ENCODE results near the gene NCOA6. TPM values are rescaled to one million over a fixed set of nuclear protein-coding genes. Genes with fewer than 3 reads are reported as not detected.

NCOA6 gene
- total and polyA plus RNA-seq, 2 donors (not counting 1 experiment from before 2014, with no cell fraction given): 16.0 to 31.9 TPM

DNA sequence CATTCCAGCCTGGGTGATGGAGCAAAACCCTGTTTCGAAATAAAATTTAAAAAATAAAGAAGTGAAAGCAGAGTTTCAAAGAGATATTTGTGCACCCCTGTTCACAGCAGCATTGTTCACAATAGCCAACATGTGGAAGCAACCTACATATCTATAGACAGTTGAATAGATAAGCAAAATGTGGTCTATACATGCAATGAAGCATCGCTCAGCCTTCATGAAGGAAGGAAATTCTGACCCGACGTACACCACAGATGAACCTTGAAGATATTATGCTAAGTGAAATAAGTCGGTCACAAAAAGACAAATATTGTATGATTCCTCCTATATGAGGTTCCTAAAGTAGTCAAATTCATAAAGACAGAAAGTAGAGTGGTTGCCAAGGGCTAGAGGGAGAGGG lies 6.5 kb upstream of the NCOA6 start:
- intact Hi-C loops (cut with micrococcal nuclease): loop anchor here (5.0 to 10.0 kb wide), 2 partner anchors 473 to 615 kb away; no protein-coding TSS in a partner anchor
- POLR2A ChIA-PET: no interaction called here
- no peaks in the 10 kb centered on the region for H3K9me3 Mint-ChIP-seq (ENCODE audit: insufficient read depth)
- no peak overlapping the region for H3K27ac ChIP-seq (ENCODE audit: low read length in 2 of 2)
- no peak for TF ChIP-seq EZH2 (IDR thresholded peaks at IDR 0.05; ENCODE audit: borderline replicate concordance, insufficient read depth, low read depth, low read length, poor library complexity, severe bottlenecking)
- TF ChIP-seq CTCF (IDR thresholded peaks at IDR 0.05): no peak
- no peaks in the 10 kb centered on the region for H3K36me3 ChIP-seq (replicated peaks in 1 of 2; ENCODE audit: control extremely low read depth in 1 of 2, control insufficient read depth in 1 of 2, extremely low read depth in 1 of 2, insufficient read depth in 2 of 2, low read length in 1 of 2)
- DNase-seq (no peak), ATAC-seq (ENCODE audit: low read depth) (no peak)
- no peaks in the 10 kb centered on the region for H3K9me3 ChIP-seq (ENCODE audit: control extremely low read depth in 1 of 3, control insufficient read depth in 2 of 3, insufficient read depth in 1 of 3, low read length in 2 of 3)
- no peak overlapping the region for H3K4me3 Mint-ChIP-seq
- H2AFZ ChIP-seq (ENCODE audit: insufficient read depth, low read depth, low read length, poor library complexity, severe bottlenecking): no peak overlapping the region
- no peaks in the 10 kb centered on the region for H4K20me1 ChIP-seq (ENCODE audit: control insufficient read depth, insufficient read depth, low read length, poor library complexity, severe bottlenecking)
- no peak overlapping the region for H3K9ac ChIP-seq (ENCODE audit: low read length)
- H3K27me3 Mint-ChIP-seq: peaks cover 20% of the 10 kb centered on the region
- H3K4me3 ChIP-seq (ENCODE audit: control extremely low read depth in 1 of 5, extremely low read depth in 1 of 5, insufficient read depth in 1 of 5, low read depth in 2 of 5, low read length in 4 of 5): no peak overlapping the region
- H3K4me1 Mint-ChIP-seq: peaks cover 1% of the 10 kb centered on the region
- CTCF ChIA-PET: interaction anchor here (1.1 to 2.5 kb wide), 3 partner anchors 128 to 377 kb away, joined by 3 to 19 read pairs (median 11); no protein-coding TSS in a partner anchor
- no peak overlapping the region for H3K27ac Mint-ChIP-seq
- H3K79me2 ChIP-seq (ENCODE audit: control insufficient read depth, insufficient read depth, low read length): no peaks in the 10 kb centered on the region
- 60% methylated on average over 3 of the region's 5 CpGs for WGBS (ENCODE audit: insufficient coverage)
- peaks cover 0 to 4% (median 0%) of the 10 kb centered on the region in 4 experiments for H3K27me3 ChIP-seq (replicated peaks in 1 of 4; ENCODE audit: control extremely low read depth in 1 of 4, control insufficient read depth in 3 of 4, insufficient read depth in 4 of 4, low read length in 3 of 4)
- H3K4me2 ChIP-seq (replicated peaks; ENCODE audit: low read depth, low read length, poor library complexity, severe bottlenecking): no peak overlapping the region
- H3K4me1 ChIP-seq (ENCODE audit: control insufficient read depth in 2 of 2, insufficient read depth in 2 of 2, low read length in 2 of 2): no peaks in the 10 kb centered on the region

DNA sequence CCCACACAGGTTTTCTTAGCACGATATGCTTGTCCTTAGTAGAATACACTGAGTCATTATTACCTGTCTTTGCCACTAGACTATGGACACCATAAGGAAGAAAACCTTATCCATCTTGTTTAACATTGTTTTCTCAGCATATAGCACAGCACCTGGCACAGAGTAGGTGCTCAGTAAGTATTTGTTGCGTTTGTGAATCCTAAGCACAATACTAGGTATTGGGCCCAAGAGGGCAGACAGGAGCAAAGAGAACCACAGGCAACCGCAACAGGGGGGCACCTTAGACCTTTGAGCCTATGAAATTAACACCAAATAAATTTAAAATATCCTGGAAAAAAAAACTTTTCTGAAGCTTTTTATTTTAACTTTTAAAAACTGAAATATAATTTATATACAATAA lies 3.7 kb upstream of the NCOA6 start:
- peaks cover 16% of the 10 kb centered on the region for H3K27me3 Mint-ChIP-seq
- ChIA-PET CTCF (interaction anchor here (0.6 kb wide), 1 partner anchor 8 kb away, joined by 7 read pairs; no protein-coding TSS in a partner anchor), POLR2A (no interaction called here)
- Histone ChIP-seq H3K27me3 (replicated peaks in 1 of 4; ENCODE audit: control extremely low read depth in 1 of 4, control insufficient read depth in 3 of 4, insufficient read depth in 4 of 4, low read length in 3 of 4) (peaks cover 0 to 4% (median 0%) of the 10 kb centered on the region in 4 experiments), H2AFZ (ENCODE audit: insufficient read depth, low read depth, low read length, poor library complexity, severe bottlenecking) (no peak overlapping the region), H3K36me3 (replicated peaks in 1 of 2; ENCODE audit: control extremely low read depth in 1 of 2, control insufficient read depth in 1 of 2, extremely low read depth in 1 of 2, insufficient read depth in 2 of 2, low read length in 1 of 2) (no peaks in the 10 kb centered on the region), H4K20me1 (ENCODE audit: control insufficient read depth, insufficient read depth, low read length, poor library complexity, severe bottlenecking) (no peaks in the 10 kb centered on the region), H3K9me3 (ENCODE audit: control extremely low read depth in 1 of 3, control insufficient read depth in 2 of 3, insufficient read depth in 1 of 3, low read length in 2 of 3) (no peaks in the 10 kb centered on the region), H3K4me2 (replicated peaks; ENCODE audit: low read depth, low read length, poor library complexity, severe bottlenecking) (no peak overlapping the region), H3K4me1 (ENCODE audit: control insufficient read depth in 2 of 2, insufficient read depth in 2 of 2, low read length in 2 of 2) (peaks cover 5 to 12% of the 10 kb centered on the region in 2 donors), H3K79me2 (ENCODE audit: control insufficient read depth, insufficient read depth, low read length) (peaks cover 9% of the 10 kb centered on the region), H3K9ac (ENCODE audit: low read length) (no peak overlapping the region), H3K27ac (ENCODE audit: low read length in 2 of 2) (no peak overlapping the region), H3K4me3 (ENCODE audit: control extremely low read depth in 1 of 5, extremely low read depth in 1 of 5, insufficient read depth in 1 of 5, low read depth in 2 of 5, low read length in 4 of 5) (no peak overlapping the region)
- ATAC-seq (ENCODE audit: low read depth) (no peak), DNase-seq (no peak)
- H3K27ac Mint-ChIP-seq: no peak overlapping the region
- peaks cover 8% of the 10 kb centered on the region for H3K4me1 Mint-ChIP-seq
- no peaks in the 10 kb centered on the region for H3K9me3 Mint-ChIP-seq (ENCODE audit: insufficient read depth)
- WGBS (ENCODE audit: insufficient coverage): 83% methylated on average over 1 of the region's 3 CpGs
- H3K4me3 Mint-ChIP-seq: no peak overlapping the region
- intact Hi-C loops (cut with micrococcal nuclease): loop anchor here (10.0 kb wide), 1 partner anchor 124 kb away; the partner anchor contains the start of gene TP53INP2
- TF ChIP-seq EZH2 (IDR thresholded peaks at IDR 0.05; ENCODE audit: borderline replicate concordance, insufficient read depth, low read depth, low read length, poor library complexity, severe bottlenecking): no peak
- no peak for TF ChIP-seq CTCF (IDR thresholded peaks at IDR 0.05)

Data from B cell (primary cell).